ENCODE measurements around the gene NCBP3. TPM values are rescaled to one million over a fixed set of nuclear protein-coding genes. Genes with fewer than 3 reads are reported as not detected.
"Not testable (repeated sequence)": the region's sequence is repeated elsewhere in the genome, so short reads cannot be mapped to it uniquely, and the experiment has no call there.

The NCBP3 gene
- total RNA-seq, 4 donors from 2014 or later, result 9.5 to 15.2 (median 14.5) TPM

- Histone ChIP-seq H3K27me3 (no peaks in the 10 kb centered on the region), H3K27ac (no peak overlapping the region), H3K9me3 (no peaks in the 10 kb centered on the region), H3K36me3 (no peaks in the 10 kb centered on the region), H3K4me3 (no peak overlapping the region), H3K4me1 (no peaks in the 10 kb centered on the region)
- ATAC-seq, result no peak
- intact Hi-C loops (cut with DNase I; ENCODE audit: low total_unique reads), result loop anchor here (2.0 kb wide), 1 partner anchor 51 kb away; no protein-coding TSS in a partner anchor
- TF ChIP-seq POLR2A (IDR thresholded peaks at IDR 0.05), result no peak
- in situ Hi-C loops (cut with MboI; ENCODE audit: low sequenced_read_pairs in 4 of 4), result loop anchor here in 1 of 4 donors (10.0 kb wide), 1 partner anchor 53 kb away; the partner anchor contains the start of gene P2RX1
- DNase-seq, result no peak
These were observed 16.0 kb upstream of the NCBP3 start for GRCh38 chr17:3861761-3862681.

- in situ Hi-C loops (cut with MboI; ENCODE audit: low sequenced_read_pairs in 4 of 4) (loop anchor here in 1 of 4 donors (10.0 kb wide), 1 partner anchor 54 kb away; the partner anchor contains the start of gene P2RX1), intact Hi-C loops (cut with DNase I; ENCODE audit: low total_unique reads) (no loop called here)
- Histone ChIP-seq H3K36me3 (no peaks in the 10 kb centered on the region), H3K4me1 (no peaks in the 10 kb centered on the region), H3K4me3 (no peak overlapping the region), H3K9me3 (no peaks in the 10 kb centered on the region), H3K27me3 (no peaks in the 10 kb centered on the region), H3K27ac (no peak overlapping the region)
- TF ChIP-seq POLR2A (IDR thresholded peaks at IDR 0.05) (no peak), CTCF (IDR thresholded peaks at IDR 0.05 in 4 of 5, conservative IDR thresholded peaks at IDR 0.05 in 1 of 5) (no peak)
- ATAC-seq (no peak), DNase-seq (no peak)
These were observed 15.1 kb upstream of the NCBP3 start for GRCh38 chr17:3860939-3861700.

DNA sequence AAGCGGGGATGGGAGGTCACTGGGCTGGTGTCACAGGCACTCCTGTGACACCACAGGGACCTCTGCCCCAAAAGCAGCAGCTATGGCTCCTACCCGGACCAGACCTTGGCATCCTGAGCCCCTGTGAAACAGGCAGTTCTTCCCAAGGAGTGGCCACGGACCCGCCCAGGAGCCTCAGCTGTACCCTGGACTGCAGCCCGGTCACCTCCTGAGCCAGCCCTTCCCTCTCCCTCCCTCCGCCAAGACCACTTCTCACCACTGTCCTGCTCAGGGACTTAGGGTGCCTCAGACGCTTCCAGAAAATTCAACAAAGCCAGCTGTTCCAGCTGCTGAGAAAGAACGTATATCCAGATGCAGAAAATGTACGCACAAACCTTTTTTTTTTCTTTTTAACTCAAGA, 13.9 kb upstream of the NCBP3 start:
- no peaks in the 10 kb centered on the region for H3K9me3 ChIP-seq
- no peak for ATAC-seq
- intact Hi-C loops (cut with DNase I; ENCODE audit: low total_unique reads), result no loop called here

GRCh38 chr17:3857261-3858105, 11.4 kb upstream of the NCBP3 start:
- Histone ChIP-seq H3K27me3 (no peaks in the 10 kb centered on the region), H3K4me1 (no peaks in the 10 kb centered on the region), H3K4me3 (no peak overlapping the region), H3K27ac (no peak overlapping the region), H3K9me3 (no peaks in the 10 kb centered on the region), H3K36me3 (no peaks in the 10 kb centered on the region)
- DNase-seq (no peak), ATAC-seq (no peak)
- in situ Hi-C loops (cut with MboI; ENCODE audit: low sequenced_read_pairs in 4 of 4) (no loop called here), intact Hi-C loops (cut with DNase I; ENCODE audit: low total_unique reads) (no loop called here)
- TF ChIP-seq CTCF (IDR thresholded peaks at IDR 0.05 in 4 of 5, conservative IDR thresholded peaks at IDR 0.05 in 1 of 5), result no peak
- TF ChIP-seq POLR2A (IDR thresholded peaks at IDR 0.05), result no peak

More for the DNA sequence above, 13.9 kb upstream of the NCBP3 start:
- TF ChIP-seq CTCF (IDR thresholded peaks at IDR 0.05 in 4 of 5, conservative IDR thresholded peaks at IDR 0.05 in 1 of 5) (no peak), POLR2A (IDR thresholded peaks at IDR 0.05) (no peak)
- in situ Hi-C loops (cut with MboI; ENCODE audit: low sequenced_read_pairs in 4 of 4), result loop anchor here in 1 of 4 donors (10.0 kb wide), 1 partner anchor 55 kb away; the partner anchor contains the start of gene P2RX1
- no peaks in the 10 kb centered on the region for H3K4me1 ChIP-seq
- no peak for DNase-seq
- H3K36me3 ChIP-seq, result no peaks in the 10 kb centered on the region
- H3K27ac ChIP-seq, result no peak overlapping the region
- H3K4me3 ChIP-seq, result no peak overlapping the region
- H3K27me3 ChIP-seq, result no peaks in the 10 kb centered on the region

DNA sequence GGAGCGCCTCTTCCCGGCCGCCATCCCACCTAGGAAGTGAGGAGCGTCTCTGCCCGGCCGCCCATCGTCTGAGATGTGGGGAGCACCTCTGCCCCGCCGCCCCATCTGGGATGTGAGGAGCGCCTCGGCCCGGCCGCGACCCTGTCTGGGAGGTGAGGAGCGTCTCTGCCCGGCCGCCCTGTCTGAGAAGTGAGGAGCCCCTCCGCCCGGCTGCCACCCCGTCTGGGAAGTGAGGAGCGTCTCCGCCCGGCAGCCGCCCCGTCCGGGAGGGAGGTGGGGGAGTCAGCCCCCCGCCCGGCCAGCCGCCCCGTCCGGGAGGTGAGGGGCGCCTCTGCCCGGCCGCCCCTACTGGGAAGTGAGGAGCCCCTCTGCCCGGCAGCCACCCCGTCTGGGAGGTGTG, 8.2 kb upstream of the NCBP3 start:
- not testable (repeated sequence) for H3K36me3 ChIP-seq

More for the DNA sequence above, 8.2 kb upstream of the NCBP3 start:
- intact Hi-C loops (cut with DNase I; ENCODE audit: low total_unique reads); H3K27me3 ChIP-seq; H3K4me3 ChIP-seq; H3K27ac ChIP-seq; ATAC-seq; DNase-seq; H3K9me3 ChIP-seq; in situ Hi-C loops (cut with MboI; ENCODE audit: low sequenced_read_pairs in 4 of 4); H3K4me1 ChIP-seq: not testable (repeated sequence)

Data from gastrocnemius medialis (tissue), 4 donors.